HG02884 (cell line): ENCODE data around the gene RTF2.
"Not testable (repeated sequence)": the region's sequence is repeated elsewhere in the genome, so short reads cannot be mapped to it uniquely, and the experiment has no call there.

Source experiments
- ATAC-seq: cut with Tn5 transposase; IDR thresholded peaks from one replicate; pipeline ENCODE4 v1.9.1; 2021; ENCODE audit warnings: mild to moderate bottlenecking, moderate library complexity; ENCODE audit not compliant: unreplicated experiment

Gene RTF2

GRCh38 chr20:56469077-56469449 lies 636 bp downstream of the RTF2 start:
- no peak for ATAC-seq

- ATAC-seq: no peak
These were observed 15.5 kb downstream of the RTF2 start for GRCh38 chr20:56483970-56484369.

GRCh38 chr20:56487216-56487615 lies 18.8 kb downstream of the RTF2 start:
- ATAC-seq: no peak

GRCh38 chr20:56488566-56488965 lies 20.1 kb downstream of the RTF2 start:
- ATAC-seq: no peak

GRCh38 chr20:56501116-56501515 lies 32.7 kb downstream of the RTF2 start:
- no peak for ATAC-seq

- ATAC-seq: no peak
These were observed 35.5 kb downstream of the RTF2 start for GRCh38 chr20:56503916-56504315.

- ATAC-seq: no peak
These were observed 36.1 kb downstream of the RTF2 start for GRCh38 chr20:56504373-56505005.

GRCh38 chr20:56506103-56506502 lies 37.7 kb downstream of the RTF2 start:
- no peak for ATAC-seq

- no peak for ATAC-seq
These were observed 43.5 kb downstream of the RTF2 start for GRCh38 chr20:56511926-56512325.

- no peak for ATAC-seq
These were observed 45.0 kb downstream of the RTF2 start for GRCh38 chr20:56513161-56514150.

- ATAC-seq: no peak
These were observed 48.2 kb downstream of the RTF2 start for GRCh38 chr20:56516631-56517030.

GRCh38 chr20:56517211-56517610 lies 48.8 kb downstream of the RTF2 start:
- no peak for ATAC-seq

GRCh38 chr20:56517641-56518040 lies 49.2 kb downstream of the RTF2 start:
- no peak for ATAC-seq

- ATAC-seq: no peak
These were observed 49.7 kb downstream of the RTF2 start for GRCh38 chr20:56518126-56518525.

GRCh38 chr20:56518721-56519398 lies 50.4 kb downstream of the RTF2 start:
- no peak for ATAC-seq

GRCh38 chr20:56519551-56519950 lies 51.1 kb downstream of the RTF2 start:
- no peak for ATAC-seq

- ATAC-seq: no peak
These were observed 51.8 kb downstream of the RTF2 start for GRCh38 chr20:56520180-56520579.

GRCh38 chr20:56520746-56521354 lies 52.4 kb downstream of the RTF2 start:
- ATAC-seq: not testable (repeated sequence)

GRCh38 chr20:56522311-56522710 lies 53.9 kb downstream of the RTF2 start:
- ATAC-seq: no peak

- ATAC-seq: not testable (repeated sequence)
These were observed 56.0 kb downstream of the RTF2 start, which contains the start of gene FAM209A for GRCh38 chr20:56524444-56524843. TSS of gene FAM209A (plus strand) at chr20:56524744. CDS start at chr20:56524809, 65 bp downstream.

- no peak for ATAC-seq
These were observed 59.1 kb downstream of the RTF2 start for GRCh38 chr20:56527521-56527920.
